MM.1S (cell line): Measurements from ENCODE around the gene NCOR2.

Source experiments
- DNase-seq: peaks from one replicate; pipeline ENCODE4 v3.0.0-alpha.2; 2015
- H2AFZ ChIP-seq: fragments of 300-600 bp; sonication (generic); 2 replicates; pipeline ENCODE4 v1.6.0; 2016; ENCODE audit warnings: antibody characterized with exemption, low read length
- H3F3A ChIP-seq: fragments of 300-600 bp; sonication (generic); 2 replicates; pipeline ENCODE4 v1.6.1; 2016; ENCODE audit warnings: mild to moderate bottlenecking, antibody characterized with exemption, low read length, moderate library complexity, mixed read lengths; ENCODE audit not compliant: insufficient read depth
- H3K27ac ChIP-seq: fragments of 300-600 bp; sonication (generic); 2 replicates; pipeline ENCODE4 v1.5.1; 2016; ENCODE audit warnings: mild to moderate bottlenecking, low read length
- H3K27me3 ChIP-seq: fragments of 300-600 bp; sonication (generic); replicated peaks from 2 replicates; pipeline ENCODE4 v1.6.0; 2016; ENCODE audit warnings: low read length; ENCODE audit not compliant: insufficient read depth
- H3K36me3 ChIP-seq: fragments of 300-600 bp; sonication (generic); replicated peaks from 2 replicates; pipeline ENCODE4 v1.6.1; 2016; ENCODE audit warnings: mild to moderate bottlenecking, low read length, mixed read lengths; ENCODE audit not compliant: insufficient read depth
- H3K4me1 ChIP-seq: fragments of 300-600 bp; sonication (generic); 2 replicates; pipeline ENCODE4 v1.6.1; 2016; ENCODE audit warnings: low read length, mixed read lengths
- H3K4me2 ChIP-seq: fragments of 300-600 bp; sonication (generic); 2 replicates; pipeline ENCODE4 v1.6.0; 2016; ENCODE audit warnings: low read depth, low read length
- H3K4me3 ChIP-seq: fragments of 300-600 bp; sonication (generic); 2 replicates; pipeline ENCODE4 v1.5.1; 2016; ENCODE audit warnings: low read length, mixed read lengths
- H3K79me2 ChIP-seq: fragments of 300-600 bp; sonication (generic); 2 replicates; pipeline ENCODE4 v1.6.1; 2016; ENCODE audit warnings: mixed run types, low read length, mixed read lengths
- H3K9ac ChIP-seq: fragments of 300-600 bp; sonication (generic); 2 replicates; pipeline ENCODE4 v1.6.1; 2016; ENCODE audit warnings: low read length, mixed read lengths
- H3K9me2 ChIP-seq: fragments of 300-600 bp; sonication (generic); replicated peaks from 2 replicates; pipeline ENCODE4 v1.6.1; 2016; ENCODE audit warnings: mild to moderate bottlenecking, low read length, mixed read lengths; ENCODE audit not compliant: insufficient read depth
- H3K9me3 ChIP-seq: fragments of 300-600 bp; sonication (generic); replicated peaks from 2 replicates; pipeline ENCODE4 v1.6.1; 2016; ENCODE audit warnings: mild to moderate bottlenecking, low read length, mixed read lengths; ENCODE audit not compliant: insufficient read depth
- H4K20me1 ChIP-seq: fragments of 300-600 bp; sonication (generic); 2 replicates; pipeline ENCODE4 v1.6.1; 2016; ENCODE audit warnings: mild to moderate bottlenecking, low read length, moderate library complexity, mixed read lengths; ENCODE audit not compliant: insufficient read depth
- EZH2 ChIP-seq: fragments of 300-600 bp; sonication (generic); optimal IDR thresholded peaks from 2 replicates; pipeline ENCODE3; 2017; ENCODE audit warnings: low read depth, mild to moderate bottlenecking, antibody characterized with exemption, low read length, mixed read lengths
- EZH2phosphoT487 ChIP-seq: fragments of 300-600 bp; sonication (generic); IDR thresholded peaks from 2 replicates; pipeline ENCODE4 v1.6.1; 2018; ENCODE audit warnings: antibody characterized with exemption, low read length
- TF ChIP-seq, protein P1 (sequence below): fragments of 300-600 bp; sonication (generic); IDR thresholded peaks from 2 replicates; pipeline ENCODE4 v1.5.1; 2016; ENCODE audit warnings: antibody characterized with exemption, low read length, mixed read lengths

Gene NCOR2

DNA sequence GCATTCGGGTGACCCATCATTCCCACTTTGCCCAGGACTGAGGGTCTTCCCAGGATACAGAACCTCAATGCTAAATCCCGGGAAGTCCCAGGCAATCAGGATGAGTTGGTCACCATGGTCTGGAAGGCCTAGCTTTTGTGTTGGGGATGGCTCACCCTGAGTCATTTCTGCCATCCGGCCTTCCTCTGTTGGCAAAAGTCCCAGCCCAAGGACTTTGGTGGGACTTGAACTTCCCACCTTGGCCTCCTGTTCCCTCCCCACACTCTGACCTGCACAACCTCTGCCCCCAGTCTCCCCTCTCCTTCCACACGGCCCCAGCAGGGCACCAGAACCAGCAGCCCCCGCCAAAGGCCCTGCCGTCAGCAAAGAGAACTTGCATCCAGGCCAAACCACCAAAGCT, 24.6 kb upstream of the NCOR2 start:
- H3F3A ChIP-seq, result no peaks in the 10 kb centered on the region
- H3K4me2 ChIP-seq, result no peak overlapping the region
- H3K27ac ChIP-seq, result no peak overlapping the region
- H3K4me3 ChIP-seq, result no peak overlapping the region
- H3K27me3 ChIP-seq, result no peaks in the 10 kb centered on the region
- H3K9me2 ChIP-seq, result no peaks in the 10 kb centered on the region
- no peak overlapping the region for H2AFZ ChIP-seq
- DNase-seq, result no peak
- TF ChIP-seq EZH2 (no peak), EZH2phosphoT487 (no peak)
- TF ChIP-seq, protein P1, sequence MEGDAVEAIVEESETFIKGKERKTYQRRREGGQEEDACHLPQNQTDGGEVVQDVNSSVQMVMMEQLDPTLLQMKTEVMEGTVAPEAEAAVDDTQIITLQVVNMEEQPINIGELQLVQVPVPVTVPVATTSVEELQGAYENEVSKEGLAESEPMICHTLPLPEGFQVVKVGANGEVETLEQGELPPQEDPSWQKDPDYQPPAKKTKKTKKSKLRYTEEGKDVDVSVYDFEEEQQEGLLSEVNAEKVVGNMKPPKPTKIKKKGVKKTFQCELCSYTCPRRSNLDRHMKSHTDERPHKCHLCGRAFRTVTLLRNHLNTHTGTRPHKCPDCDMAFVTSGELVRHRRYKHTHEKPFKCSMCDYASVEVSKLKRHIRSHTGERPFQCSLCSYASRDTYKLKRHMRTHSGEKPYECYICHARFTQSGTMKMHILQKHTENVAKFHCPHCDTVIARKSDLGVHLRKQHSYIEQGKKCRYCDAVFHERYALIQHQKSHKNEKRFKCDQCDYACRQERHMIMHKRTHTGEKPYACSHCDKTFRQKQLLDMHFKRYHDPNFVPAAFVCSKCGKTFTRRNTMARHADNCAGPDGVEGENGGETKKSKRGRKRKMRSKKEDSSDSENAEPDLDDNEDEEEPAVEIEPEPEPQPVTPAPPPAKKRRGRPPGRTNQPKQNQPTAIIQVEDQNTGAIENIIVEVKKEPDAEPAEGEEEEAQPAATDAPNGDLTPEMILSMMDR, result no peak
- no peaks in the 10 kb centered on the region for H3K4me1 ChIP-seq
- no peaks in the 10 kb centered on the region for H3K79me2 ChIP-seq
- no peaks in the 10 kb centered on the region for H4K20me1 ChIP-seq
- no peak overlapping the region for H3K9ac ChIP-seq
- no peaks in the 10 kb centered on the region for H3K9me3 ChIP-seq
- H3K36me3 ChIP-seq, result no peaks in the 10 kb centered on the region

GRCh38 chr12:124590447-124590846, 23.0 kb upstream of the NCOR2 start:
- H3K4me3 ChIP-seq, result no peak overlapping the region
- no peaks in the 10 kb centered on the region for H3K9me3 ChIP-seq
- H3K36me3 ChIP-seq, result no peaks in the 10 kb centered on the region
- H4K20me1 ChIP-seq, result no peaks in the 10 kb centered on the region
- no peaks in the 10 kb centered on the region for H3K9me2 ChIP-seq
- no peaks in the 10 kb centered on the region for H3K4me1 ChIP-seq
- no peak for DNase-seq
- H3F3A ChIP-seq, result no peaks in the 10 kb centered on the region
- no peak overlapping the region for H3K27ac ChIP-seq
- no peak overlapping the region for H2AFZ ChIP-seq
- H3K27me3 ChIP-seq, result no peaks in the 10 kb centered on the region
- no peaks in the 10 kb centered on the region for H3K79me2 ChIP-seq
- H3K9ac ChIP-seq, result no peak overlapping the region
- TF ChIP-seq EZH2phosphoT487, result no peak
- TF ChIP-seq, protein P1, result no peak
- TF ChIP-seq EZH2, result no peak
- H3K4me2 ChIP-seq, result no peak overlapping the region

GRCh38 chr12:124588751-124589267, 21.4 kb upstream of the NCOR2 start:
- Histone ChIP-seq H3K27me3 (no peaks in the 10 kb centered on the region), H3K9ac (no peak overlapping the region), H3K9me2 (no peaks in the 10 kb centered on the region), H3K4me3 (no peak overlapping the region), H3K9me3 (no peaks in the 10 kb centered on the region), H3K27ac (no peak overlapping the region), H2AFZ (no peak overlapping the region), H3K79me2 (no peaks in the 10 kb centered on the region), H3K4me2 (no peak overlapping the region), H3K36me3 (no peaks in the 10 kb centered on the region), H3F3A (no peaks in the 10 kb centered on the region), H4K20me1 (no peaks in the 10 kb centered on the region), H3K4me1 (no peaks in the 10 kb centered on the region)
- no peak for DNase-seq
- TF ChIP-seq, protein P1, result no peak
- TF ChIP-seq EZH2, result no peak
